GM18508 (cell line): ENCODE results near the gene TEAD1.
"Not testable (repeated sequence)": the region's sequence is repeated elsewhere in the genome, so short reads cannot be mapped to it uniquely, and the experiment has no call there.

Experiments used
- ATAC-seq: cut with Tn5 transposase; IDR thresholded peaks from one replicate; pipeline ENCODE4 v1.9.1; 2021; ENCODE audit warnings: moderate number of reproducible peaks; ENCODE audit not compliant: insufficient read depth, unreplicated experiment

Gene TEAD1

GRCh38 chr11:12757416-12757815 is 83.2 kb downstream of the TEAD1 start:
- ATAC-seq, result no peak

DNA sequence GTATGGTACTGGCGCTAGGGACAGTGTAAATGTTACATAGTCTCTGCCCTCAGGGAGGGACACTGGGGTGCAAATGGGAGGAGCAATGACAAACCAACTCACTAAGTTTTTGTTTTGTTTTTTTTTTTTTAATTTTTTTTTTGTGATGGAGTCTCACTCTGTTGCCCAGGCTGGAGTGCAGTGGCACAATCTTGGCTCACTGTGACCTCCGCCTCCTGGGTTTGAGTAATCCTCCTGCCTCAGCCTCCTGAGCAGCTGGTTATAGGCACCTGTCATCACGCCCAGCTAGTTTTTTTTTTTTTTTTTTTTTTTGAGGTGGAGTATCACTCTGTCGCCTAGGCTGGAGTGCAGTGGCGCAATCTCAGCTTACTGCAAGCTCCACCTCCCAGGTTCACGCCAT is 83.9 kb downstream of the TEAD1 start:
- not testable (repeated sequence) for ATAC-seq

DNA sequence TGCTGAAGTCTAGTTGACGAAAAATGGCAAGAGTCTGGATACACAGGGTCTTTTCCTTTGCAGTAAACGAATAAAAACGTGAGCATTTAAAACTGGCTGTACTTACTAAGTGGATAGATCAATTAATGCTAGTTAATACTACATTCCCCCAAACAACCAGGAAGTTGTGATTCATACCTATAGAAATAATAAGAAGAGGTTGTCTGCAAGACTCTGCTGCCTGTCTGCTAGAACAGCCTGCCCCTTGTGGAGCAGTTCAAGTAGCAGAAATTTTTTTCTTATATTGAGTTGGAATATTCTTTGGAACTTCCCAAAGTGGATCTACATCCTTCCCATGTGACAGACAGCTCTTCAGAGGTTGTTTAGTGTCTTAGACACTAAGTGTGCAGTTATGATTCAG is 86.8 kb downstream of the TEAD1 start:
- no peak for ATAC-seq

DNA sequence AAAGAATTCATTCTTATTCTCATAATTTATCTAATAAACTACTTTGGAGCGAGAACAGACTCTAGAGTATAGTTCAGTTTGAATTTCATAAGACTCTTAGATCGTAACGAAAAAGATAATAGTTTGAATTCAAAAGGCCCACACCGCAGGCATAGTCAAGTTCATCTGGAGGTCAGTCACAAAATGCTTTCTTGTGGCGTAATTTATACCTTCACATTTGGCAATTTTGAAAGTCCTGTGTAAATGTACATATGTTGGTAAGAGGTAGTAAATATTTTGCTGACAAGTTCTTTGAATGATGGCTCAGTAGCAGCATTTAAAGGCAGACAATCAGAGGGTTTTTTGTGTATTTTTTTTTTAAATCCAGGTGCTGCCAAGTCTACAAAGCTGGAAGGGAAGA is 88.1 kb downstream of the TEAD1 start:
- no peak for ATAC-seq

GRCh38 chr11:12762696-12763324 is 88.6 kb downstream of the TEAD1 start:
- no peak for ATAC-seq

GRCh38 chr11:12764187-12764914 is 90.1 kb downstream of the TEAD1 start:
- no peak for ATAC-seq

- no peak for ATAC-seq
These were observed 91.2 kb downstream of the TEAD1 start for GRCh38 chr11:12765428-12765827.

DNA sequence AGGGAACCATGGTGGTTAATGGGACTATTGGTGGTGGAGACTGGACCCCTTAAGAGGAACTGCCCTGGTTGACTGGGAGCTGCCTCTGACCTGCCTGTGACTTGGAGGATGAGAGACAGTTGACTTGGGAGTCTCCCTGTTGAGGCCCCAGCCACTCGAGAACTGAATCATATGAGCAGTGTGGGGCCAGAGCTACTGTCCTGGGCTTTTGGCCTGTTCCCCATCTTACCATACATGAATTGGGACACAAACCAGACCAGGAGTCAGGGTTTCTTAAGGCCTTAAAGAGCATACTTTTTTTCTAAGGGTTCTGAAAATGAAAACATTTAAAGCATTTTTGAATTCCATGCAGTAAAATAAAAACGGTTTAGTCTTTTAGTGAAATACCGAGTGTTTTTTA is 92.8 kb downstream of the TEAD1 start:
- ATAC-seq, result no peak

DNA sequence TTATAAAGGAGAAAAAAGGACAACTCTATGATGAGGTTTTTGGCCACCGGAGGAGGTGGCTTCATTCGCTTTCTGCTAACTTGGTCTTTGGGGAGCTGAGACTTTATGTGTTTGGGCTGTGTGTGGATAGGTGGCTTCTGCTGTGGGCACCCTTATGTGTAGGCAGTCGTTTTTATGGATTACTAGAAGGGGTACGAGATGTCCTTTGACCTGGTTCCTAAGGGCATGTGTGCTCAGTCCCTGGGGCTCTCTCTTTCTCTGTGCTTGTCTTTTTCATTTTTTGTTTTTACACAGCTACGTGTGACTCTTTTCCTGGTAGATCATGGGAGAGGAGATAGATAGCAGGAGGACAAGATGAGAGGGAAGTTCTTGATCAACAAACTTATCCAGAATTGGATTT is 93.4 kb downstream of the TEAD1 start:
- ATAC-seq, result no peak

DNA sequence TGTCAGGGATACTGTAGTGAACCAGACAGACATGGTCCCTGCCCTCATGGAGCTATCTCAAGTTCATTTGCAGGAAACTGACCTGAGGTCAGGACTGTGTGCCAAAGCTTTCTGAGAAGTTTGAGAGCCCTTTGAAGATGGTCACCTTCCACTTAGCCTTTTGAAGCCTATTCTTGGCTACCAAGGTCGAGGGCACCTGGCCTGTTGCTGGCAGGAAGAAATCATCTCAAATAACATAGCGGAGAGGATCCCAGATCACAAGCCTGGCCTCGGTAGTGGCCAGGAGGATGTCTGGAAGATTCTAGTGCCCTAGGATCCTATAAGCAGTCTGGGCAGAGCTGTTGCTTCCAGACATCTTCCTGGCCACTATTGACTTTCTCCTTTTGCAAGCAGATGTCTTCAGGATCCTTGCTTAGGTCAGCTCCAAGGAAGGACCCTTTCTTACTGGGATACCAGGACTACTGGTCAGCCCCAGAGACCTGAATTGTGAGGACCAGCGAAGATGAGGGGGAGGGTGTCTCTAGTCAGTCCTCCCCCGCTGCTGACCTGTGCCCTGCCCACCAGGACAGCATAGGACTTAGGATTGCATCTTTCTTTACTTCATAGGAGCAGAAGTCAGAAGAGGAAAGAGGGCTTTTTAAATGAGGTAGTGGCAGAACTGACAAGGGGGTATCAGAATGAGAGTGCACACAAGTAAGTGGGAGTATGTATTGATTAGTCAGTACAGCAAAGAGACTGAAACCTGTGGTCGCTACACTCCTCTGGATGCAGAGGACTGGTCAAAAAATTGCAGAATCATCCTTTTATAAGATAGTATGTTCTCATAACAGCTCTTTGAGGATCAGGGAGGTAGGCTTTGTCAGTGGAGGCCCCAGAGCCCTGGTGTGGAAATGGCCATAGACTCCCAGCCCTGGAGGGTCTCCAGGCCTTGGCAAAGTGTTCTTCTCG is 94.8 kb downstream of the TEAD1 start:
- ATAC-seq, result no peak

- no peak for ATAC-seq
These were observed 95.7 kb downstream of the TEAD1 start for GRCh38 chr11:12769834-12770345.

DNA sequence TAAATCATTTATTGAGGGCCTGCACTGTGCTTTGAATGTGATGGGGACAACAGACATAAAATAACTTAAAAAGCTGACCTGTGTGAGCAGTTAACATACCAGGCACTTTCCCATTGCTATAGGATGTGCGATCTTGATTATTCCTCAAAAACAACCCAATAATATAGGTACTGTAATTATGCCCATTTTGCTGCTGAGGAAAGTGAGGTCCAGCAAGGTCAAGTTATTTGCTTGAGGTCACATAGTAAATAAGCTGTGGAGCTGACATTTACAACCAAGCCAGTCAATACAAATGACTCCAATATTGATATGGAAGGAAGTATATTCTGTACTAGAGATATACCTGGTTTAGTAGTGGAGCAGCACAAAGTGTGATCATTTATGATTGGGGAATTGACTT is 96.2 kb downstream of the TEAD1 start:
- ATAC-seq, result no peak

DNA sequence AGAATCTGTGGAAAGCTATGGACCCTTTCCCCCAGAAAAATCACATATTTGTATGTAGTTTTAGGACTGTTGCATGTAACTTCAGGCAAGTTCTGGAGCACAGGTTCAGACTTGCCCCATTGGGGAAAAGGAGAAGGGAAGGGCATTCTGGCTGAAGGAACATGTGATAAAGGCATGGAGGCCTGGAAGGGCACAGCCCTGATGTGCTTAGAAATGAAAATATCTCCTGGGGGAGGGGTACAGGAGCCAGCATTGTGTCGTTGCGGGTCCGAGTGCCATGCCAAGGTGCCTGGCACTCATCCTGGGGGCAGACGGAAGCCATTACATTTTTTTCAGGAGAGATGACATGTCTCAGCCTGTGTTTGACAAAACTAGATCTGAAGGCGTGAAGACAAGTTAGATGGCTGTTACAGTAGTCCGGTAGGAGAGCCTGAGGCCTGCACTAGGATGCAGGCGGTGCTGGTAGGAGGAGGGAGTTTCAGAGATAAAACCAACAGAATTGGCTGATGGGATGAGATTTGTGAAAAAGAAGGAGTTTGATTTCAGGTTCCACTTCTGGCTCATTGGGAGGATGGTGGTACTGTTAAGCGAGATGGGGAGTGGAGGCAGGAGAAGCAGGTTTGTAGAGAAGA is 96.9 kb downstream of the TEAD1 start:
- ATAC-seq, result no peak

DNA sequence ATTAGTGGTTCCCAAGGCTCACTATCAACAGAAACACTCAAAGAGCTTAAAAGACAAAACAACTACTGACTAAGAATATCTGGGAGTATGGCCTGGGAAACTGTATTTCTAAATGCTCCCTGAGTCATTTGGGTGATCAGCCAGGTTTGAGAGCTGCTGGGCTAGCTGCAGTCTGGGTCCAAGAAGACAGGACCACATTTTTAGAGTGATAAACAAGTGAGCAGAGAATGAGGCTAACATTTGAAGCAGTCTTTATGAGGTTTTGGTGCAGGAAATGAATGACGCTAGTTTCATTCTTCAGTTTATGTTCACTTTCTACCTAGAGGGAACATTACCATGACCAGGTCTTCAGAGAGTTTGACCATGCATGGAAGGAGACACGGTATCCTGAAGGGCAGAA is 97.7 kb downstream of the TEAD1 start:
- no peak for ATAC-seq

DNA sequence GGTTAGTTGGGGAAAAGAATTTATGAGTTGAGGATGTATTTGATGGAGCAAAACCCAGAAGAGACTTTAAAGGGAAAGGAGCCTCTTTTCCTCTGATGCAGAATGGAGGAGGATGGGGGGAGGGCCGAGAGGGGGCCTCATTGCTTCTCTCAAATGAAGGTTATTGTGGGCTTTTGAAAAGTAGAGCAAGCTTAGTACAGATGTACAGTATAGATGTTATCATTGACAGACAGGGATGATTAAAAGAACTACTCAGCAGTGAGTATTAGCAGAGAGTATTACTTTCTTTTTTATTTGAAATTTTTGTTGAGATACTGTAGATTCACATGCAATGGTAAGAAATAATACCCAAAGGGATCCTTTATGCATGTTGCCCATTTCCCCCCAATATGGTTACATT is 98.1 kb downstream of the TEAD1 start:
- no peak for ATAC-seq

DNA sequence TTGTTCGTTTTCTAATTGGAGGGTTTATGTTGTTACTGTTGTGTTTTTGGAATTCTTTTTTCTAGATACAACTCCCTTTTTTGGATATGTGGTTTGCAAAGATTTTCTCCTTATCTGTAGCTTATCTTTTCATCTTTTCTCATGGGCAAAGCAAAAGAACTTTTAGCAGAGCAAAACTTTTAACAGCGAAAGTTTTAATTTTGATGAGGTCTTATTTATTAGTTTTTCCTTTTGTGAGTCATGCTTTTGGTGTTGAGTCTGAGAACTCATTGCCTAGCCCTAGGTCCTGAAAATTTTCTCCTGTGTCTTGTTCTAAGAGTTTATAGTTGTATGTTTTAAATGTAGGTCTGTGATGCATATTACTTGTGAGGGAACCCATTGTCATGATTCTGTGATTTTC is 99.4 kb downstream of the TEAD1 start:
- no peak for ATAC-seq

- ATAC-seq, result no peak
These were observed 101.7 kb downstream of the TEAD1 start for GRCh38 chr11:12775955-12776354.

- no peak for ATAC-seq
These were observed 103.1 kb downstream of the TEAD1 start for GRCh38 chr11:12777208-12777874.

DNA sequence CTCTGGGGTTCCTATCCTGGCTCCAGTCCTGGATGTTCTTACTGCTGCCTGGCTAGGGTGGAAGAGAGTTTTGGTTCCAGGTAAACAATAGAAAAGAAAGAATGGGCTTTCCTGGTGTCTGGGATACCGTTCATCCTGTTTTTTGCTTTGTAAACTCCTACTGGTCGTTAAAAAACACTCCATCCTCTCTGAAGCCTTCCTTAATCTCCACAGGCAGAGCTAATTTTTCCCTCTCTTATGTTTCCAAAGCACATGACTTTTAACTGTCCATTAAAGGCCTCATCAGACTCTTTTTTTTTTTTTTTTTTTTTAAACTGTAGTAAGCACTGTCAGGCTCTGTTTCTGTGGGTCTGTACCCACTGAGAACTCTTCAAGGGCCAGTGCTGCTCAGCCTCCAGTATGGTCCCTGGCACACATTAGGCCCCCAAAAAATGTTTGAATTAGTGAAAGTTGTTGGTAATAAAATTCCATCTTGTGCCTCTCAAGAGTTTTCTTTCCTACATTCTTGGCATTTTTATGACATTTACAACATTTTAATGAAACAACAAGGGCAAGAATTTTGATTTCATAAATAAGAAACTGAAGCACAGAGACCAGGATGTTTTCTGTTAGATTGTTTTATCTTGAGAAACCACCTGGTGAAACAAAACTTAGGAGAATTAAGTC is 104.2 kb downstream of the TEAD1 start:
- no peak for ATAC-seq
